Uterus (tissue), 2 donors: Measurements from ENCODE around the gene SPHK2.

Experiments used
- CTCF ChIP-seq, 4 experiments: fragments of 200-600 bp in 2 of 4; fragments of 450-650 bp in 2 of 4; sonication (generic) in 2 of 4; IDR thresholded peaks; one replicate each; pipeline ENCODE4 v1.5.1; 2016 to 2019; ENCODE audit warnings: antibody characterized with exemption in 4 of 4, mild to moderate bottlenecking in 2 of 4, moderate library complexity in 1 of 4
- POLR2A ChIP-seq, 2 donors: fragments of 450-650 bp; IDR thresholded peaks; one replicate each; pipeline ENCODE4 v1.6.1; 2016; ENCODE audit warnings: antibody characterized with exemption in 2 of 2, mild to moderate bottlenecking in 1 of 2, moderate library complexity in 1 of 2

DNA sequence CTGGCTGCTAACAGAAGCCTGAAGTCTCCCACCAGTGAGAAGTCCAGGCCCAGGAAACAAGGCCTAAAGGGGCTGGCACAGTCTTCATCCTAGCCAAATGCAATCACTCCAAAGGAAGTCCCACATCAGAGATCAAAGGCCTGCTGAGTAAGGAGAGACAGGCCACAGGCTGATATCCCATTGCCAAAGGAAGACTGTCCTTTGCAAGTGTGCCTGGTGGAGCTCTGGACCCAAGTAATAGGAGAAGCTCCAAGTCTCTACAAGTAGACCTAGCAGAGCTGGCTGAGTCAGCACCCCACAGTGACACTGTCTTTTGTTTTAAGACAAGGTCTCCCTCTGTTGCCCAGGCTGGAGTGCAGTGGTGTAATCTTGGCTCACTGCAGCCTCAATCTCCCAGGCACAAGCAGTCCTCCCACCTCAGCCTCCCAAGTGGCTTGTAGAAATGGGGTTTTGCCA, 13.4 kb downstream of the SPHK2 start:
- TF ChIP-seq CTCF (IDR thresholded peaks at IDR 0.05) (no peak), POLR2A (IDR thresholded peaks at IDR 0.05) (no peak)
